Heart left ventricle (tissue), 16 donors: ENCODE data around the gene NCOR1. TPM values are rescaled to one million over a fixed set of nuclear protein-coding genes. Genes with fewer than 3 reads are reported as not detected.
A peak's percentile ranks its signal among the peaks of the same experiment; 100 is the strongest.

Experiments
- ATAC-seq, 4 donors: fragments of 200-7000 bp; cut with Tn5 transposase; one replicate each; pipeline ENCODE4 v1.9.1; 2020 to 2022; ENCODE audit warnings: moderate library complexity in 4 of 4, mild to moderate bottlenecking in 3 of 4, moderate number of reproducible peaks in 1 of 4
- DNase-seq, 5 donors: peaks; one replicate each; pipeline ENCODE4 v3.0.0-alpha.2; 2020
- H3K27ac ChIP-seq, 12 donors: fragments of 200-600 bp; sonication (generic) in 4 of 12; one replicate each; pipeline versions ENCODE4 v1.5.0 to v1.8.0; 2016 to 2022; ENCODE audit warnings: mild to moderate bottlenecking in 2 of 12
- H3K27me3 ChIP-seq, 9 donors: fragments of 200-600 bp; sonication (generic) in 2 of 9; one replicate each; pipeline versions ENCODE4 v1.5.1 to v1.8.0; 2016 to 2022; ENCODE audit warnings: mild to moderate bottlenecking in 3 of 9
- H3K36me3 ChIP-seq, 9 donors: fragments of 200-600 bp; sonication (generic) in 2 of 9; one replicate each; pipeline versions ENCODE4 v1.5.0 to v1.8.0; 2018 to 2022; ENCODE audit warnings: mild to moderate bottlenecking in 2 of 9
- H3K4me1 ChIP-seq, 12 donors: fragments of 200-600 bp; sonication (generic) in 4 of 12; one replicate each; pipeline versions ENCODE4 v1.5.0 to v1.8.0; 2016 to 2022; ENCODE audit warnings: mild to moderate bottlenecking in 3 of 12
- H3K4me3 ChIP-seq, 12 donors: fragments of 200-600 bp; sonication (generic) in 4 of 12; one replicate each; pipeline versions ENCODE4 v1.5.0 to v1.8.0; 2017 to 2022; ENCODE audit warnings: mild to moderate bottlenecking in 9 of 12, moderate library complexity in 4 of 12
- H3K9me3 ChIP-seq, 12 donors: fragments of 200-600 bp; sonication (generic) in 4 of 12; one replicate each; pipeline versions ENCODE4 v1.5.0 to v1.8.0; 2016 to 2022; ENCODE audit warnings: mild to moderate bottlenecking in 1 of 12
- CTCF ChIP-seq, 12 donors: fragments of 200-600 bp; sonication (generic) in 4 of 12; IDR thresholded peaks; one replicate each; pipeline versions ENCODE4 v1.5.0 to v1.8.0; 2018 to 2022; ENCODE audit warnings: antibody characterized with exemption in 12 of 12, mild to moderate bottlenecking in 5 of 12
- POLR2A ChIP-seq, 2 donors: fragments of 450-650 bp; IDR thresholded peaks; one replicate each; pipeline ENCODE4 v1.6.1; 2017; ENCODE audit warnings: antibody characterized with exemption in 2 of 2, mild to moderate bottlenecking in 2 of 2, moderate library complexity in 2 of 2
- WGBS, 4 donors: extraction: QIAGEN DNeasy Blood & Tissue Kit in 2 of 4; methylation state at CpG; one replicate each; pipeline versions ENCODE4 v1.1.5 to v1.1.7; 2013 to 2018; 5-methylcytosine and 5-hydroxymethylcytosine counted together
- intact Hi-C, 10 donors: fragments of 100-400 bp; cut with DNase I; formaldehyde crosslinking; loops; one replicate each; pipeline versions ENCODE4 v1.11.1 to v1.14.2; 2022
- polyA plus RNA-seq, 2 donors: library from polyadenylated mRNA; stranded (reverse); fragments of 200-250 nt; gene quantifications; one replicate each; pipeline ENCODE4 v1.2.3, GENCODE V29; 2013
- total RNA-seq, 9 donors: library from RNA; depleted of rRNA in 2 of 9; stranded (reverse); fragments of >200 nt in 2 of 9; fragmentation: NEBNext Ultra II Directional in 3 of 9; extraction: Animal tissue kit (Norgen Biotek cat#: 25700) in 3 of 9; gene quantifications; one replicate each; pipeline versions ENCODE4 v1.1.0 to v1.2.4, GENCODE V29; 2016 to 2023
- donor health status: ischemic (EF 13 %, LVEDD 7.1; RV severe dilation, severe dysfunction).
- donor health status: healthy with polysubstance abuse.
- donor health status: DM: no; HTN: yes; CAD: no.
- donor health status: DM: no; HTN: no; CAD: no.
- donor health status: ischemic (EF 25% LVEDD 6.9; RV normal size, moderate dysfunction).
- donor health status: ischemic (EF 25% LVEDD 5.7; RV mildly dilated, moderate dysfunction).
- donor health status: healthy.
- donor health status: DM: yes; HTN: yes; CAD: no.
- donor health status: ischemic (EF 35%, LVEDD 5.7; RV mildly dilated, moderate dysfunction).
- donor health status: nonischemic (EF 11% LVEDD 7.7; RV severe dilation, severe dysfunction).
- donor health status: DM: yes; HTN: yes; CAD: no.
- donor health status: PGD.
- donor health status: ischemic (EF 29% LVEDD 5.4; RV normal size, mild dysfunction).
- donor health status: nonischemic (EF 23%, LVEDD 6.1; RV moderate dilation, normal function).

Gene NCOR1
- total and polyA plus RNA-seq, 11 donors: 35.2 to 92.2 (median 74.1) TPM

GRCh38 chr17:16019347-16019746, 196.0 kb downstream of the NCOR1 start:
- H3K4me1 ChIP-seq: peaks cover 0 to 45% (median 8%) of the 10 kb centered on the region in 12 donors
- TF ChIP-seq CTCF (IDR thresholded peaks at IDR 0.05) (no peak), POLR2A (IDR thresholded peaks at IDR 0.05) (no peak)
- no peak for DNase-seq
- H3K36me3 ChIP-seq: peaks cover 0 to 86% (median 63%) of the 10 kb centered on the region in 9 donors
- no peak overlapping the region for H3K4me3 ChIP-seq
- H3K27me3 ChIP-seq: no peaks in the 10 kb centered on the region
- ATAC-seq: peak; percentile 33 to 65 (median 51)
- WGBS, 4 donors: 26 to 50% (median 30%) methylated on average over 1 of the region's 1 CpG
- intact Hi-C loops: no loop called here
- no peaks in the 10 kb centered on the region for H3K9me3 ChIP-seq
- H3K27ac ChIP-seq: peak overlapping the region in 6 of 12 donors; percentile 4 to 37 (median 19)

- Histone ChIP-seq H3K9me3 (no peaks in the 10 kb centered on the region), H3K27ac (peak overlapping the region in 11 of 12 donors; percentile 4 to 64 (median 36)), H3K4me3 (no peak overlapping the region), H3K4me1 (peaks cover 0 to 38% (median 19%) of the 10 kb centered on the region in 12 donors), H3K36me3 (peaks cover 0 to 96% (median 78%) of the 10 kb centered on the region in 9 donors), H3K27me3 (no peaks in the 10 kb centered on the region)
- TF ChIP-seq CTCF (IDR thresholded peaks at IDR 0.05) (peak in 10 of 12 donors; percentile 22 to 54 (median 42)), POLR2A (IDR thresholded peaks at IDR 0.05) (no peak)
- 12 to 31% (median 21%) methylated on average over 3 of the region's 3 CpGs for WGBS, 4 donors
- intact Hi-C loops: no loop called here
- no peak for DNase-seq
- peak; percentile 43 to 80 (median 76) for ATAC-seq
Observed at GRCh38 chr17:16013943-16014407, 201.4 kb downstream of the NCOR1 start.

GRCh38 chr17:16007439-16007838, 207.9 kb downstream of the NCOR1 start:
- DNase-seq (no peak), ATAC-seq (no peak)
- Histone ChIP-seq H3K36me3 (peaks cover 0 to 100% (median 96%) of the 10 kb centered on the region in 9 donors), H3K4me3 (no peak overlapping the region), H3K9me3 (no peaks in the 10 kb centered on the region), H3K4me1 (peaks cover 0 to 38% (median 6%) of the 10 kb centered on the region in 12 donors), H3K27ac (no peak overlapping the region), H3K27me3 (no peaks in the 10 kb centered on the region)
- intact Hi-C loops: no loop called here
- WGBS, 4 donors: 80 to 87% (median 86%) methylated on average over 3 of the region's 3 CpGs
- TF ChIP-seq CTCF (IDR thresholded peaks at IDR 0.05) (no peak), POLR2A (IDR thresholded peaks at IDR 0.05) (no peak)

- ATAC-seq (no peak), DNase-seq (no peak)
- H3K27ac ChIP-seq: peak overlapping the region in 7 of 12 donors; percentile 6 to 69 (median 29)
- no peaks in the 10 kb centered on the region for H3K27me3 ChIP-seq
- WGBS, 4 donors: 89 to 100% (median 97%) methylated on average over 1 of the region's 1 CpG
- TF ChIP-seq CTCF (IDR thresholded peaks at IDR 0.05): no peak
- no peak for TF ChIP-seq POLR2A (IDR thresholded peaks at IDR 0.05)
- peaks cover 0 to 6% (median 0%) of the 10 kb centered on the region in 12 donors for H3K9me3 ChIP-seq
- H3K4me3 ChIP-seq: no peak overlapping the region
- peaks cover 0 to 99% (median 92%) of the 10 kb centered on the region in 9 donors for H3K36me3 ChIP-seq
- intact Hi-C loops: no loop called here
- peaks cover 4 to 38% (median 14%) of the 10 kb centered on the region in 12 donors for H3K4me1 ChIP-seq
Observed at GRCh38 chr17:16005636-16006035, 209.7 kb downstream of the NCOR1 start.
